WTC11 (cell line): ENCODE results near the gene MYMK.

ENCODE experiments used
- JUN ChIP-seq: sonication (generic); formaldehyde crosslinking; IDR thresholded peaks from 2 replicates; pipeline ENCODE4 v1.8.0; 2023; ENCODE audit warnings: mild to moderate bottlenecking, missing genetic modification reagents
- TF ChIP-seq, protein P1 (sequence below): sonication (generic); formaldehyde crosslinking; IDR thresholded peaks from 2 replicates; pipeline ENCODE4 v1.8.0; 2022; ENCODE audit warnings: missing genetic modification reagents
- TF ChIP-seq, protein P2 (sequence below): fragments of 200-600 bp; IDR thresholded peaks from 2 replicates; pipeline ENCODE4 v1.8.0; 2022; ENCODE audit warnings: antibody characterized with exemption

DNA sequence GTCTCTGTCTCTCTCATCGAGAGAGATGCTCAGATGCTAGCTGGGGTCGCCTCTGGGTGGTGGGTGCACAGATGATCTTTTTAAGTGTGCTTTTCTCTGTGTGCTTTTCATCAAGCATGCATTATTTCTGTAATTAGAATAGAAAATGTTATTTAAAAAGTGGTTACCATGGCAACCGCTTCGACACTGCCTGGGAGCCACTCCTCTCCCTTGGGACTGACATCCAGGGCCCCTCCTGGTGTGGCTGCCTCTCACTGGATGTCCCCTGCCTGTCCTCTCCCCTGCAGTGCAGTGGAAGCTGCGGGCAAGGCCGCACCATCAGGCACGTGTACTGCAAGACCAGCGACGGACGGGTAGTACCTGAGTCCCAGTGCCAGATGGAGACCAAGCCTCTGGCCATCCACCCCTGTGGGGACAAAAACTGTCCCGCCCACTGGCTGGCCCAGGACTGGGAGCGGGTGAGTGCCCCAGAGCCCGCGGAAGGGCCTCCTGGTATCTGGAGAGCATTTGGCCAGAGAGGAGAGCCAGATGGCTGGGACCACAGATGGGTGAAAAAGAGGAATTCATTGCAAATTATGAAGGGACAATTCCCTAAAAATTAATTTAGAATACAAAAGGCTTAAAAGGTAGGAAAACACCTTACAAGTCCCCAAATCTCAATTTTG is 44.5 kb upstream of the MYMK start:
- TF ChIP-seq, protein P1, sequence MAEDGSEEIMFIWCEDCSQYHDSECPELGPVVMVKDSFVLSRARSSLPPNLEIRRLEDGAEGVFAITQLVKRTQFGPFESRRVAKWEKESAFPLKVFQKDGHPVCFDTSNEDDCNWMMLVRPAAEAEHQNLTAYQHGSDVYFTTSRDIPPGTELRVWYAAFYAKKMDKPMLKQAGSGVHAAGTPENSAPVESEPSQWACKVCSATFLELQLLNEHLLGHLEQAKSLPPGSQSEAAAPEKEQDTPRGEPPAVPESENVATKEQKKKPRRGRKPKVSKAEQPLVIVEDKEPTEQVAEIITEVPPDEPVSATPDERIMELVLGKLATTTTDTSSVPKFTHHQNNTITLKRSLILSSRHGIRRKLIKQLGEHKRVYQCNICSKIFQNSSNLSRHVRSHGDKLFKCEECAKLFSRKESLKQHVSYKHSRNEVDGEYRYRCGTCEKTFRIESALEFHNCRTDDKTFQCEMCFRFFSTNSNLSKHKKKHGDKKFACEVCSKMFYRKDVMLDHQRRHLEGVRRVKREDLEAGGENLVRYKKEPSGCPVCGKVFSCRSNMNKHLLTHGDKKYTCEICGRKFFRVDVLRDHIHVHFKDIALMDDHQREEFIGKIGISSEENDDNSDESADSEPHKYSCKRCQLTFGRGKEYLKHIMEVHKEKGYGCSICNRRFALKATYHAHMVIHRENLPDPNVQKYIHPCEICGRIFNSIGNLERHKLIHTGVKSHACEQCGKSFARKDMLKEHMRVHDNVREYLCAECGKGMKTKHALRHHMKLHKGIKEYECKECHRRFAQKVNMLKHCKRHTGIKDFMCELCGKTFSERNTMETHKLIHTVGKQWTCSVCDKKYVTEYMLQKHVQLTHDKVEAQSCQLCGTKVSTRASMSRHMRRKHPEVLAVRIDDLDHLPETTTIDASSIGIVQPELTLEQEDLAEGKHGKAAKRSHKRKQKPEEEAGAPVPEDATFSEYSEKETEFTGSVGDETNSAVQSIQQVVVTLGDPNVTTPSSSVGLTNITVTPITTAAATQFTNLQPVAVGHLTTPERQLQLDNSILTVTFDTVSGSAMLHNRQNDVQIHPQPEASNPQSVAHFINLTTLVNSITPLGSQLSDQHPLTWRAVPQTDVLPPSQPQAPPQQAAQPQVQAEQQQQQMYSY (CRISPR knock-in tag), result no peak
- TF ChIP-seq, protein P2, sequence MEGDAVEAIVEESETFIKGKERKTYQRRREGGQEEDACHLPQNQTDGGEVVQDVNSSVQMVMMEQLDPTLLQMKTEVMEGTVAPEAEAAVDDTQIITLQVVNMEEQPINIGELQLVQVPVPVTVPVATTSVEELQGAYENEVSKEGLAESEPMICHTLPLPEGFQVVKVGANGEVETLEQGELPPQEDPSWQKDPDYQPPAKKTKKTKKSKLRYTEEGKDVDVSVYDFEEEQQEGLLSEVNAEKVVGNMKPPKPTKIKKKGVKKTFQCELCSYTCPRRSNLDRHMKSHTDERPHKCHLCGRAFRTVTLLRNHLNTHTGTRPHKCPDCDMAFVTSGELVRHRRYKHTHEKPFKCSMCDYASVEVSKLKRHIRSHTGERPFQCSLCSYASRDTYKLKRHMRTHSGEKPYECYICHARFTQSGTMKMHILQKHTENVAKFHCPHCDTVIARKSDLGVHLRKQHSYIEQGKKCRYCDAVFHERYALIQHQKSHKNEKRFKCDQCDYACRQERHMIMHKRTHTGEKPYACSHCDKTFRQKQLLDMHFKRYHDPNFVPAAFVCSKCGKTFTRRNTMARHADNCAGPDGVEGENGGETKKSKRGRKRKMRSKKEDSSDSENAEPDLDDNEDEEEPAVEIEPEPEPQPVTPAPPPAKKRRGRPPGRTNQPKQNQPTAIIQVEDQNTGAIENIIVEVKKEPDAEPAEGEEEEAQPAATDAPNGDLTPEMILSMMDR, result no peak
- TF ChIP-seq JUN (CRISPR knock-in tag), result no peak
